Smooth muscle cell of the brain vasculature (primary cell): Measurements from ENCODE around the gene AKT2.
"Not testable (repeated sequence)": the region's sequence is repeated elsewhere in the genome, so short reads cannot be mapped to it uniquely, and the experiment has no call there.

Source experiments
- DNase-seq: peaks from one replicate; pipeline ENCODE4 v3.0.0-alpha.2; 2012; ENCODE audit warnings: low read depth, low spot score

The AKT2 gene

GRCh38 chr19:40219721-40220276 is 65.3 kb downstream of the AKT2 start:
- no peak for DNase-seq

DNA sequence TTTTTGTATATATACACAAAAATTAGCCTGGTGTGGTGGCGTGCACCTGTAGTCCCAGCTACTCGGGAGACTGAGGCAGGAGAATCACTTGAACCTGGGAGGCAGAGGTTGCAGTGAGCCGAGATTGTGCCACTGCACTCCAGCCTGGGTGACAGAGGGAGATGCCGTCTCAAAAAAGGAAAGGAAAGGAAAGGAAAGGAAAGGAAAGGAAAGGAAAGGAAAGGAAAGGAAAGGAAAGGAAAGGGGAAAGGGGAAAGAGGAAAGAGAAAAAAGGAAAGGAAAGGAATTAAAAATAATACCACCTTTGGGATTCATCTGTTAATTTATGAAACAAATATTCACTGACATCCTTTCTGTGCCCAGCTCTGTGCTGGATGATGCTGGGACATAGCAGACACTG is 66.1 kb downstream of the AKT2 start:
- not testable (repeated sequence) for DNase-seq

- no peak for DNase-seq
Measured at GRCh38 chr19:40217934-40218890, 66.9 kb downstream of the AKT2 start, which contains the start of gene TTC9B. TSS of gene TTC9B (minus strand) at chr19:40218384. CDS start at chr19:40218381, 3 bp downstream.

DNA sequence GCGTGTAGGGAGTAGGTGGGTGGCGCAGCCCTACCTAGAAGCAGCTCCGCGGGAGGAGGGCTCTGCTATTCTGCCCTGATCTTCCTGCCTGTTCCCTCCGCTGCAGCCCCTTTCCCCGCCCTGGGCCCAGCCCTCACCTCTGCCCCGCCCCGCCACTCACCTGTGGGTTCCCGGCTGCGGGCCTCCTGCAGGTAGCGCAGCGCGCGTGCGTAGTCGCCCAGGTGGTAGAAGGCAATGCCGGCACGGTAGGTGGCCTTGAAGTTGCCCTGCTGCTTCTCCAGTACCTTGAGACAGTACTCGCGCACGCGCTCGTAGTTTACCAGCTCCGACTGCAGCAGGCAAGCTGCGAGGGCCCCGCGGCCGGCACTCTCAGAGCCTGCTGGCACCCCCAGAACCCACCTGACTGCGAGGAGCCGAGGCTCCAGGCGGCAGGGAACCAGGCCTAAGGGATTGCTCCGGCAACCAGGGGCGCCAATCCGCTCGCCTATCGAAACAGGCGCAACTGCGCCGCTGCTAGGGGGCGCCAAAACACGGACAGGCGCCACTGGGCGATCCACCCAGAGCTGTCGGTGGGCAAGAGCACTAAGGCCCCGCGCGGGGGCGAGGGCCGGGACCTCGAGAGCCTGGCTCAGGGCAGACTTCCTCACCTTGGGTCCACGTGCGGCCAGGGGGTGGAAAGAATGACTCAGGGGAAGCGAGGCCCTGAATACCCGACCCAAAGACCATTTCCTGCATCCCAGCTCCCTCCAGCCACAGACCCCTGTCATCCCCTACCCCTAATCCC is 67.9 kb downstream of the AKT2 start:
- no peak for DNase-seq

DNA sequence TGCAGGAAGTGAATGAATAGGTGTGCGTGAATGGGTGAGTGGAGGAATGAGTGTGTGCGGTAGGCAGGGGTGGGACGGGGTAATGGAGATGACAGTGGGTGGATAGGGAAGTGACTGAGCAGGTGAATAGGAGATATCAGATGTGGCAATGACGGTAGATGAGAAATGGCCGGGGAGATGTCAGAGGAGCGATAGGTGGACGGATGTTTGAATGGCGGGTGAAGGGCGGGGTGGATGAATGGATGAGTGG is 68.4 kb downstream of the AKT2 start:
- no peak for DNase-seq

GRCh38 chr19:40216013-40216776 is 69.0 kb downstream of the AKT2 start:
- DNase-seq, result no peak

DNA sequence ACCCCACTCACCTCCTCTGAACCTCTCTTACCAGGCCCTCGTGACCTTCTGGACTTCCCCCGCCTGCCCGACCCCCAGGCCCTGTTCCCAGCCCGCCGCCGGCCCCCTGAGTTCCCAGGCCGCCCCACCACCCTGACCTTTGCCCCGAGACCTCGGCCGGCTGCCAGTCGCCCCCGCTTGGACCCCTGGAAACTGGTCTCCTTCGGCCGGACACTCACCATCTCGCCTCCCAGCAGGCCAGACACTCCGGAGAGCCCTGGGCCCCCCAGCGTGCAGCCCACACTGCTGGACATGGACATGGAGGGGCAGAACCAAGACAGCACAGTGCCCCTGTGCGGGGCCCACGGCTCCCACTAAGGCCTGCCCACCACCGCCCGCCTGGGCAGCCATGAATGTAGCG is 70.2 kb downstream of the AKT2 start:
- DNase-seq, result no peak

GRCh38 chr19:40213882-40214570 is 71.1 kb downstream of the AKT2 start:
- DNase-seq, result no peak

DNA sequence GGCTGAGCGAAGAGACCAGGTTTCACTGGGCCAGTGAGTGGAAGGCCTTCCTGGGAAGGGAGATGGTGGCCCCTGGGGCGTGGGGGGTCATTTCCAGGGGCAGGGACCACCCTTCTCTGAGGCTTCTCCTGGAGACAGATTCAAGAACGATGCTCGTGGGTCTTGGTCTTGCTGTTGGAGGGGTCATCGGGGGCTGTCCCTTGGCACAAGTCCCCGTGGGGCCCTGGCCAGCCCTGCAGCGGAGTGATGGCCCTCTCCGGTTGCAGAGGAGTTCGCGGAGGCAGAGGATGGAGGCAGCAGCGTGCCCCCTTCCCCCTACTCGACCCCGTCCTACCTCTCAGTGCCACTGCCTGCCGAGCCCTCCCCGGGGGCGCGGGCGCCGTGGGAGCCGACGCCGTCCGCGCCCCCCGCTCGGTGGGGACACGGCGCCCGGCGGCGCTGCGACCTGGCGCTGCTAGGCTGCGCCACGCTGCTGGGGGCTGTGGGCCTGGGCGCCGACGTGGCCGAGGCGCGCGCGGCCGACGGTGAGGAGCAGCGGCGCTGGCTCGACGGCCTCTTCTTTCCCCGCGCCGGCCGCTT is 71.8 kb downstream of the AKT2 start:
- DNase-seq, result no peak

- no peak for DNase-seq
Measured at GRCh38 chr19:40210889-40211288, 74.3 kb downstream of the AKT2 start.

- no peak for DNase-seq
Measured at GRCh38 chr19:40208602-40209001, 76.5 kb downstream of the AKT2 start.

DNA sequence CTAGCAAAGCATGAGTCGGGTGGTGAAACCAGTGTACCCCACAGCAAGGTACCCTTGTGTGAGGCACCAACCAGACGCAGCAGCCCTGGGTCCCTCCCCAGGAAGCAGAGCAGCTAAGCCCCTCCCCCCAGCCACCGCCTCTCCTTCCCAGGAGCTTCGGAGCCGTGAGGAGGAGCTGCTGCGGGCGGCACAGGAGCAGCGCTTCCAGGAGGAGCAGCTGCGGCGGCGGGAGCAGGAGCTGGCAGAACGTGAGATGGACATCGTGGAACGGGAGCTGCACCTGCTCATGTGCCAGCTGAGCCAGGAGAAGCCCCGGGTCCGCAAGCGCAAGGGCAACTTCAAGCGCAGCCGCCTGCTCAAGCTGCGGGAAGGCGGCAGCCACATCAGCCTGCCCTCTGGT is 79.4 kb downstream of the AKT2 start:
- no peak for DNase-seq

- DNase-seq, result no peak
Measured at GRCh38 chr19:40204381-40204780, 80.8 kb downstream of the AKT2 start.

DNA sequence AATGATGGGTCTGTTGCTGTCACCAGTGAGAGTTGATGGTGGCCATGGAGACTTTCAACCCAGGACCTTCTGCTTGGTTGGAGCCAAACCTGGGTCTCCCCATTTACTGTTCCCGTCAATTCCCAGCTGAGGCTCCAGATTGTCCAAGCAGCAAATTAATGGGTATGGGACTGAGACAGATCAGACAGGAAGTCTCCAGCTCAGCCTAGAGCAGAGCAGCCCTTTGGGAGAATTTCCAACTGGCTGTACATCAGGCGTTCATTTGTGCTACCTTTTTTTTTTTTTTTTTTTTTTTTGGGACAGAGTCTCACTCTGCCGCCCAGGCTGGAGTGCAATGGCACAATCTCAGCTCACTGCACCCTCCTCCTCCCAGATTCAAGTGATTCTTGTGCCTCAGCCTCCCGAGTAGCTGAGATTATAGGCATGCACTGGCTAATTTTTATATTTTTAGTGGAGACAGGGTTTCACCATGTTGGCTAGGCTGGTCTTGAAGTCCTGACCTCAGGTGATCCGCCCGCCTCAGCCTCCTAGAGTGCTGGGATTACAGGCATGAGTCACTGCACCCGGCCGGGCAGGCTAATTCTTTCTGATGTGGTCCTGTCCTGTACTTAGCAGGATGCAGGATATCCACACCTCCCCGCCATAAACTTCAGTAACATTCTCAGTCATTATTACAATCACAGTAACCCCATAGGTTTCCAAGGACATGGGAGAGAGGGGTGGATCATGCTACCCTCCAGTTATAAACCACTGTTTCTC is 84.6 kb downstream of the AKT2 start:
- no peak for DNase-seq

GRCh38 chr19:40198272-40198990 is 86.7 kb downstream of the AKT2 start:
- no peak for DNase-seq

DNA sequence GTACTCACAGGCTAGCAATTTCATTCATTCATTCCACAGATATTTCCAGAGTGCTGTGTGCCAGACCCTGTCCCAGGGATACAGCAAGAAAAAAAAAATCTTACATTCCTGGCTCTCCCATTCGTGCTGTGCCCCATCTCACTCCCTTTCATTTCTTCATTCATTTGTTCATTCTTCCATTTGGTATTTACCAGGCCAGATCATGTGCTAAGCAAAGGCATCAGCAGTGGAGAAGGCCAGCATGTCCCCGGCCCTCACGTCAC is 91.6 kb downstream of the AKT2 start:
- no peak for DNase-seq

DNA sequence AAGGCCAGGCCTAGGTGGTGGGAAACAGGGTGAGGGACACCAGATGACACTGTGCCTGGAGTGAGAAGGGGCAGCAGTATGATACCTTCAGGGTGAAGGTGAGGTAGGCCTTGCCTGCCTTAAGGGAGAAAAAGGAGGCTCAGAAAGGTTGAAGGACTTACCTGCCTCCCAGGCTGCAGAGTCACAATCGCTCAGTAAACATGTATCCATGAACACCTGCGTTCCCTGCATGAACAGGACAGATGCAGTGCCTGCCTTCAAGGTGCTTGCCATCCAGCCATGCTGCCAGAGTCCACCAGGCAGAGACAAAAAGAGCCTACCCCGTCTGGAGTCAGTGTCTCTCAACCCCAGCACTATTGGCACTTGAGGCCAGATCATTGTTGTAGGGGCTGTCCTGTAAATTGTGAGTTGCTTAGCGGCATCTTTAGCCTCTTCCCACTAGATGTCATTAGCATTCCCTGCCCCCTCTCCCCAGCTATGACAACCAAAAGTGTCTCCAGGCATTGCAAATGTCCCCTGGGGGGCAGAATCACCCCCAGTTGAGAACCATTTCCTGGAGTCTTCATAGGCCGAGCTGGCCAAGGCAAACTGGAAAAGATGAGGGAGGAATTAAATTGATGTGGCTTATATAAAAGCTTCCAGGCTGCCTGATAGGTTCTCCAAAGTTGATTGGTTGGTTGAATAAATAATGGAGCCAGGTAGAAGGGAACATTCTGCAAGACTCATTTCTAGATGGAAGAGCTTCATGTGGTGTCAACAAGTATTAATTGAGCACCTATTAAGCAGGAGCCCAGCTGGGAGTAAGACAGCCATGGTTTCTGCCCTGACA is 92.2 kb downstream of the AKT2 start:
- no peak for DNase-seq

DNA sequence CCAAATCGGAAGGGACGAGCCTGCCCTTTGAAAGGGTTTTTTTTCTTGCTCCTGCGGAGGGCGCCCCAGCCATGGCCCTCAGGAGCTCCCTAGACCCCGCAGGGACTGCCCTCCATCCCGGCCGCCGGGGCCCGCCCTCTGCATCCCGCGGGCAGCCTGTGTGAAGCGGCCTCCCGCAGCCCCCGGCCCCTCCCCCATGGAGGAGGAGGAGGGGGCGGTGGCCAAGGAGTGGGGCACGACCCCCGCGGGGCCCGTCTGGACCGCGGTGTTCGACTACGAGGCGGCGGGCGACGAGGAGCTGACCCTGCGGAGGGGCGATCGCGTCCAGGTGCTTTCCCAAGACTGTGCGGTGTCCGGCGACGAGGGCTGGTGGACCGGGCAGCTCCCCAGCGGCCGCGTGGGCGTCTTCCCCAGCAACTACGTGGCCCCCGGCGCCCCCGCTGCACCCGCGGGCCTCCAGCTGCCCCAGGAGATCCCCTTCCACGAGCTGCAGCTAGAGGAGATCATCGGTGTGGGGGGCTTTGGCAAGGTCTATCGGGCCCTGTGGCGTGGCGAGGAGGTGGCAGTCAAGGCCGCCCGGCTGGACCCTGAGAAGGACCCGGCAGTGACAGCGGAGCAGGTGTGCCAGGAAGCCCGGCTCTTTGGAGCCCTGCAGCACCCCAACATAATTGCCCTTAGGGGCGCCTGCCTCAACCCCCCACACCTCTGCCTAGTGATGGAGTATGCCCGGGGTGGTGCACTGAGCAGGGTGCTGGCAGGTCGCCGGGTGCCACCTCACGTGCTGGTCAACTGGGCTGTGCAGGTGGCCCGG is 93.1 kb downstream of the AKT2 start:
- DNase-seq, result no peak
